ENCODE measurements around the gene IFI30. TPM values are rescaled to one million over a fixed set of nuclear protein-coding genes. Genes with fewer than 3 reads are reported as not detected.

IFI30 gene
- total RNA-seq, 1 experiment from 2014 or later = 20.2 TPM

DNA sequence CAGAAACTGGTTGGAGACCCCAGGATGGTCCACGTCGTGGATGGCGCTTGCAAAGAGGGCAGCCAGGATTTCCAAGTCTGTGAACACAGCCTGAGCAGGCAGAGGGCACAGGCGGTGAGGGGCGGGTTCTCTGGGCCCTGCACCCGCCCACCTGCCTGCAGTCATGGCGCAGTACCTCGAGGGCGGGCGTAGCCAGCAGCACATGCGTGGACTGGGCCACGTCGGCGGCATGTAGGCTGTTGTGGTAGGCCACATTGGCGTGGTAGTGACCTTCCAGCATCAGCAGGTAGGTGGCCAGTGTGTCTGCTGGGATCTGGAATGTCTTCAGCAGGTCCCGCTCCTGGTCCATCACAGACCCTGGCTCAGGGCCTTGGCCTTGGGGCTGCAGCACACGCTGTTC is 44.5 kb downstream of the IFI30 start:
- no peak overlapping the region for H3K27ac Mint-ChIP-seq
- H3K4me1 Mint-ChIP-seq = peaks cover 16% of the 10 kb centered on the region
- DNase-seq (ENCODE audit: low spot score) = no peak
- no peak overlapping the region for H3K4me3 Mint-ChIP-seq
- ChIA-PET CTCF (interaction anchor here (1.0 to 2.1 kb wide), 3 partner anchors 10 to 37 kb away, joined by 4 to 7 read pairs (median 6); a partner anchor contains a TSS), POLR2A (no interaction called here)
- H3K36me3 Mint-ChIP-seq = no peaks in the 10 kb centered on the region
- TF ChIP-seq ZNF423 (CRISPR knock-in tag; IDR thresholded peaks at IDR 0.05) = no peak
- TF ChIP-seq ZNF138 (CRISPR knock-in tag; conservative IDR thresholded peaks at IDR 0.05) = no peak
- no peak for TF ChIP-seq MYBL2 (CRISPR knock-in tag; IDR thresholded peaks at IDR 0.05)
- TF ChIP-seq ESRRA (CRISPR knock-in tag; IDR thresholded peaks at IDR 0.05; ENCODE audit: borderline replicate concordance) = no peak
- TF ChIP-seq JAZF1 (CRISPR knock-in tag; IDR thresholded peaks at IDR 0.05) = no peak
- TF ChIP-seq ZNF396 (CRISPR knock-in tag; IDR thresholded peaks at IDR 0.05; ENCODE audit: borderline replicate concordance) = no peak
- no peak for TF ChIP-seq GABPB1 (CRISPR knock-in tag; IDR thresholded peaks at IDR 0.05)
- TF ChIP-seq ZNF416 (CRISPR knock-in tag; IDR thresholded peaks at IDR 0.05) = no peak
- TF ChIP-seq, protein P1, sequence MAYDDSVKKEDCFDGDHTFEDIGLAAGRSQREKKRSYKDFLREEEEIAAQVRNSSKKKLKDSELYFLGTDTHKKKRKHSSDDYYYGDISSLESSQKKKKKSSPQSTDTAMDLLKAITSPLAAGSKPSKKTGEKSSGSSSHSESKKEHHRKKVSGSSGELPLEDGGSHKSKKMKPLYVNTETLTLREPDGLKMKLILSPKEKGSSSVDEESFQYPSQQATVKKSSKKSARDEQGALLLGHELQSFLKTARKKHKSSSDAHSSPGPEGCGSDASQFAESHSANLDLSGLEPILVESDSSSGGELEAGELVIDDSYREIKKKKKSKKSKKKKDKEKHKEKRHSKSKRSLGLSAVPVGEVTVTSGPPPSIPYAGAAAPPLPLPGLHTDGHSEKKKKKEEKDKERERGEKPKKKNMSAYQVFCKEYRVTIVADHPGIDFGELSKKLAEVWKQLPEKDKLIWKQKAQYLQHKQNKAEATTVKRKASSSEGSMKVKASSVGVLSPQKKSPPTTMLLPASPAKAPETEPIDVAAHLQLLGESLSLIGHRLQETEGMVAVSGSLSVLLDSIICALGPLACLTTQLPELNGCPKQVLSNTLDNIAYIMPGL (CRISPR knock-in tag; IDR thresholded peaks at IDR 0.05) = no peak
- TF ChIP-seq, protein P2, sequence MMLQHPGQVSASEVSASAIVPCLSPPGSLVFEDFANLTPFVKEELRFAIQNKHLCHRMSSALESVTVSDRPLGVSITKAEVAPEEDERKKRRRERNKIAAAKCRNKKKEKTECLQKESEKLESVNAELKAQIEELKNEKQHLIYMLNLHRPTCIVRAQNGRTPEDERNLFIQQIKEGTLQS (CRISPR knock-in tag; conservative IDR thresholded peaks at IDR 0.05) = no peak
- TF ChIP-seq, protein P3, sequence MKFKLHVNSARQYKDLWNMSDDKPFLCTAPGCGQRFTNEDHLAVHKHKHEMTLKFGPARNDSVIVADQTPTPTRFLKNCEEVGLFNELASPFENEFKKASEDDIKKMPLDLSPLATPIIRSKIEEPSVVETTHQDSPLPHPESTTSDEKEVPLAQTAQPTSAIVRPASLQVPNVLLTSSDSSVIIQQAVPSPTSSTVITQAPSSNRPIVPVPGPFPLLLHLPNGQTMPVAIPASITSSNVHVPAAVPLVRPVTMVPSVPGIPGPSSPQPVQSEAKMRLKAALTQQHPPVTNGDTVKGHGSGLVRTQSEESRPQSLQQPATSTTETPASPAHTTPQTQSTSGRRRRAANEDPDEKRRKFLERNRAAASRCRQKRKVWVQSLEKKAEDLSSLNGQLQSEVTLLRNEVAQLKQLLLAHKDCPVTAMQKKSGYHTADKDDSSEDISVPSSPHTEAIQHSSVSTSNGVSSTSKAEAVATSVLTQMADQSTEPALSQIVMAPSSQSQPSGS (CRISPR knock-in tag; IDR thresholded peaks at IDR 0.05; ENCODE audit: borderline replicate concordance, low read depth) = no peak
- no peak for TF ChIP-seq ZNF671 (CRISPR knock-in tag; IDR thresholded peaks at IDR 0.05)
- TF ChIP-seq CREM (CRISPR knock-in tag; IDR thresholded peaks at IDR 0.05) = no peak
- TF ChIP-seq, protein P4, sequence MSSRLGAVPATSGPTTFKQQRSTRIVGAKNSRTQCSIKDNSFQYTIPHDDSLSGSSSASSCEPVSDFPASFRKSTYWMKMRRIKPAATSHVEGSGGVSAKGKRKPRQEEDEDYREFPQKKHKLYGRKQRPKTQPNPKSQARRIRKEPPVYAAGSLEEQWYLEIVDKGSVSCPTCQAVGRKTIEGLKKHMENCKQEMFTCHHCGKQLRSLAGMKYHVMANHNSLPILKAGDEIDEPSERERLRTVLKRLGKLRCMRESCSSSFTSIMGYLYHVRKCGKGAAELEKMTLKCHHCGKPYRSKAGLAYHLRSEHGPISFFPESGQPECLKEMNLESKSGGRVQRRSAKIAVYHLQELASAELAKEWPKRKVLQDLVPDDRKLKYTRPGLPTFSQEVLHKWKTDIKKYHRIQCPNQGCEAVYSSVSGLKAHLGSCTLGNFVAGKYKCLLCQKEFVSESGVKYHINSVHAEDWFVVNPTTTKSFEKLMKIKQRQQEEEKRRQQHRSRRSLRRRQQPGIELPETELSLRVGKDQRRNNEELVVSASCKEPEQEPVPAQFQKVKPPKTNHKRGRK (CRISPR knock-in tag; IDR thresholded peaks at IDR 0.05; ENCODE audit: borderline replicate concordance) = no peak
- no peak for TF ChIP-seq KAT7 (CRISPR knock-in tag; IDR thresholded peaks at IDR 0.05; ENCODE audit: borderline replicate concordance)
- TF ChIP-seq, protein P5, sequence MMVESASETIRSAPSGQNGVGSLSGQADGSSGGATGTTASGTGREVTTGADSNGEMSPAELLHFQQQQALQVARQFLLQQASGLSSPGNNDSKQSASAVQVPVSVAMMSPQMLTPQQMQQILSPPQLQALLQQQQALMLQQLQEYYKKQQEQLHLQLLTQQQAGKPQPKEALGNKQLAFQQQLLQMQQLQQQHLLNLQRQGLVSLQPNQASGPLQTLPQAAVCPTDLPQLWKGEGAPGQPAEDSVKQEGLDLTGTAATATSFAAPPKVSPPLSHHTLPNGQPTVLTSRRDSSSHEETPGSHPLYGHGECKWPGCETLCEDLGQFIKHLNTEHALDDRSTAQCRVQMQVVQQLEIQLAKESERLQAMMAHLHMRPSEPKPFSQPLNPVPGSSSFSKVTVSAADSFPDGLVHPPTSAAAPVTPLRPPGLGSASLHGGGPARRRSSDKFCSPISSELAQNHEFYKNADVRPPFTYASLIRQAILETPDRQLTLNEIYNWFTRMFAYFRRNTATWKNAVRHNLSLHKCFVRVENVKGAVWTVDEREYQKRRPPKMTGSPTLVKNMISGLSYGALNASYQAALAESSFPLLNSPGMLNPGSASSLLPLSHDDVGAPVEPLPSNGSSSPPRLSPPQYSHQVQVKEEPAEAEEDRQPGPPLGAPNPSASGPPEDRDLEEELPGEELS (CRISPR knock-in tag; IDR thresholded peaks at IDR 0.05) = no peak
- TF ChIP-seq, protein P6, sequence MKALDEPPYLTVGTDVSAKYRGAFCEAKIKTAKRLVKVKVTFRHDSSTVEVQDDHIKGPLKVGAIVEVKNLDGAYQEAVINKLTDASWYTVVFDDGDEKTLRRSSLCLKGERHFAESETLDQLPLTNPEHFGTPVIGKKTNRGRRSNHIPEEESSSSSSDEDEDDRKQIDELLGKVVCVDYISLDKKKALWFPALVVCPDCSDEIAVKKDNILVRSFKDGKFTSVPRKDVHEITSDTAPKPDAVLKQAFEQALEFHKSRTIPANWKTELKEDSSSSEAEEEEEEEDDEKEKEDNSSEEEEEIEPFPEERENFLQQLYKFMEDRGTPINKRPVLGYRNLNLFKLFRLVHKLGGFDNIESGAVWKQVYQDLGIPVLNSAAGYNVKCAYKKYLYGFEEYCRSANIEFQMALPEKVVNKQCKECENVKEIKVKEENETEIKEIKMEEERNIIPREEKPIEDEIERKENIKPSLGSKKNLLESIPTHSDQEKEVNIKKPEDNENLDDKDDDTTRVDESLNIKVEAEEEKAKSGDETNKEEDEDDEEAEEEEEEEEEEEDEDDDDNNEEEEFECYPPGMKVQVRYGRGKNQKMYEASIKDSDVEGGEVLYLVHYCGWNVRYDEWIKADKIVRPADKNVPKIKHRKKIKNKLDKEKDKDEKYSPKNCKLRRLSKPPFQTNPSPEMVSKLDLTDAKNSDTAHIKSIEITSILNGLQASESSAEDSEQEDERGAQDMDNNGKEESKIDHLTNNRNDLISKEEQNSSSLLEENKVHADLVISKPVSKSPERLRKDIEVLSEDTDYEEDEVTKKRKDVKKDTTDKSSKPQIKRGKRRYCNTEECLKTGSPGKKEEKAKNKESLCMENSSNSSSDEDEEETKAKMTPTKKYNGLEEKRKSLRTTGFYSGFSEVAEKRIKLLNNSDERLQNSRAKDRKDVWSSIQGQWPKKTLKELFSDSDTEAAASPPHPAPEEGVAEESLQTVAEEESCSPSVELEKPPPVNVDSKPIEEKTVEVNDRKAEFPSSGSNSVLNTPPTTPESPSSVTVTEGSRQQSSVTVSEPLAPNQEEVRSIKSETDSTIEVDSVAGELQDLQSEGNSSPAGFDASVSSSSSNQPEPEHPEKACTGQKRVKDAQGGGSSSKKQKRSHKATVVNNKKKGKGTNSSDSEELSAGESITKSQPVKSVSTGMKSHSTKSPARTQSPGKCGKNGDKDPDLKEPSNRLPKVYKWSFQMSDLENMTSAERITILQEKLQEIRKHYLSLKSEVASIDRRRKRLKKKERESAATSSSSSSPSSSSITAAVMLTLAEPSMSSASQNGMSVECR (CRISPR knock-in tag; IDR thresholded peaks at IDR 0.05; ENCODE audit: borderline replicate concordance) = no peak
- H3K9me3 Mint-ChIP-seq = no peaks in the 10 kb centered on the region
- H3K27me3 Mint-ChIP-seq (ENCODE audit: low read depth) = peaks cover 11% of the 10 kb centered on the region
- no peak for ATAC-seq

All from WTC11 (cell line).